HCT116 (cell line): ENCODE measurements around the gene MTHFS. TPM values are rescaled to one million over a fixed set of nuclear protein-coding genes. Genes with fewer than 3 reads are reported as not detected.

Source experiments
- ATAC-seq: fragments of 200-7000 bp; cut with Tn5 transposase; 2 replicates; pipeline ENCODE4 v1.9.1; 2020; ENCODE audit warnings: mild to moderate bottlenecking, moderate library complexity
- BruUV-seq: library from RNA; stranded (reverse); fragments of 400-500 nt; replicated peaks from 2 replicates; lab custom pipeline; 2021; lab: Mats Ljungman, UMichigan
- CTCF ChIA-PET: fragments of 300-600 bp; sonication (Branson Sonifier 250); formaldehyde crosslinking; loops from one replicate; lab custom pipeline; 2021; ENCODE audit warnings: antibody characterized with exemption; lab: Charles Lee
- POLR2A ChIA-PET: fragments of 300-600, 350-600 bp; sonication (Branson Sonifier 250); formaldehyde crosslinking; loops from one replicate; lab custom pipeline; 2021; ENCODE audit warnings: antibody characterized with exemption; lab: Charles Lee
- RAD21 ChIA-PET, 2 experiments: fragments of 300-600 bp; sonication (Branson Sonifier 250); formaldehyde crosslinking; loops; one replicate each; lab custom pipeline; 2023; ENCODE audit warnings: low total read pairs in 2 of 2; ENCODE audit not compliant: uncharacterized antibody in 2 of 2, unreplicated experiment in 2 of 2, low non-redundant PET in 1 of 2; lab: Charles Lee
- DNase-seq: peaks from one replicate; pipeline ENCODE4 v3.0.0-alpha.2; 2010; ENCODE audit warnings: low read depth, low spot score
- H2AFZ ChIP-seq: fragments of 200-600 bp; shearing (Covaris generic), sonication (generic); 2 replicates; pipeline ENCODE4 v1.6.1; 2017; ENCODE audit warnings: low read depth, mixed run types, mixed read lengths, antibody characterized with exemption, low read length; ENCODE audit not compliant: poor library complexity, severe bottlenecking
- H3K27ac ChIP-seq: 2 replicates; pipeline ENCODE4 v1.5.1; 2012; ENCODE audit warnings: low read depth, low read length
- H3K27me3 ChIP-seq: fragments of 200-600 bp; sonication (generic); 2 replicates; pipeline ENCODE4 v1.6.1; 2016; ENCODE audit warnings: mixed run types, low read length, mixed read lengths; ENCODE audit not compliant: insufficient read depth
- H3K36me3 ChIP-seq, 2 experiments: fragments of 200-500 bp in 1 of 2; fragments of 200-600 bp in 1 of 2; sonication (Bioruptor generic) in 1 of 2; sonication (generic) in 1 of 2; 2 replicates each; pipeline versions ENCODE4 v1.5.1 to v1.6.1; 2014 to 2016; ENCODE audit warnings: low read length in 2 of 2, inconsistent platforms in 1 of 2, mixed read lengths in 1 of 2, mixed run types in 1 of 2; ENCODE audit not compliant: insufficient read depth in 2 of 2, control insufficient read depth in 1 of 2
- H3K4me1 ChIP-seq, 2 experiments: fragments of 200-600 bp in 1 of 2; sonication (generic) in 1 of 2; 2 replicates each; pipeline versions ENCODE4 v1.5.1 to v1.6.1; 2012 to 2017; ENCODE audit warnings: low read length in 2 of 2, inconsistent platforms in 1 of 2, mild to moderate bottlenecking in 1 of 2, mixed read lengths in 1 of 2, mixed run types in 1 of 2, moderate library complexity in 1 of 2; ENCODE audit not compliant: insufficient read depth in 2 of 2, control insufficient read depth in 1 of 2
- H3K4me2 ChIP-seq: fragments of 200-600 bp; sonication (generic); 2 replicates; pipeline ENCODE4 v1.6.1; 2017; ENCODE audit warnings: mixed run types, low read length, mixed read lengths
- H3K4me3 ChIP-seq, 2 experiments: fragments of 200-600 bp in 1 of 2; sonication (generic) in 1 of 2; replicated peaks in 1 of 2; 2 replicates each; pipeline ENCODE4 v1.5.1; 2011 to 2016; ENCODE audit warnings: low read length in 2 of 2, control low read depth in 1 of 2, low read depth in 1 of 2, mild to moderate bottlenecking in 1 of 2, mixed read lengths in 1 of 2, mixed run types in 1 of 2
- H3K79me2 ChIP-seq: fragments of 200-600 bp; sonication (generic); 2 replicates; pipeline ENCODE4 v1.6.1; 2017; ENCODE audit warnings: mild to moderate bottlenecking, mixed run types, low read length, moderate library complexity, mixed read lengths; ENCODE audit not compliant: insufficient read depth
- H3K9ac ChIP-seq: fragments of 200-600 bp; sonication (generic); 2 replicates; pipeline ENCODE4 v1.6.1; 2016; ENCODE audit warnings: low read length, mixed read lengths
- H3K9me2 ChIP-seq: fragments of 200-600 bp; sonication (generic), shearing (Covaris generic); 2 replicates; pipeline ENCODE4 v1.6.1; 2017; ENCODE audit warnings: mixed run types, mild to moderate bottlenecking, moderate library complexity; ENCODE audit not compliant: insufficient read depth
- H3K9me3 ChIP-seq, 2 experiments: fragments of 200-500 bp in 1 of 2; fragments of 200-600 bp in 1 of 2; sonication (Bioruptor generic) in 1 of 2; sonication (generic) in 1 of 2; 2 replicates each; pipeline ENCODE4 v1.6.1; 2014 to 2017; ENCODE audit warnings: low read length in 2 of 2, mixed read lengths in 2 of 2, inconsistent platforms in 1 of 2, low read depth in 1 of 2, mild to moderate bottlenecking in 1 of 2, mixed run types in 1 of 2, moderate library complexity in 1 of 2; ENCODE audit not compliant: control insufficient read depth in 1 of 2, insufficient read depth in 1 of 2
- H4K20me1 ChIP-seq: fragments of 200-600 bp; sonication (generic), shearing (Covaris generic); 2 replicates; pipeline ENCODE4 v1.6.1; 2017; ENCODE audit warnings: mixed run types, mild to moderate bottlenecking, moderate library complexity; ENCODE audit not compliant: insufficient read depth
- CBX3 ChIP-seq: IDR thresholded peaks from 2 replicates; pipeline ENCODE4 v1.6.1; 2012; ENCODE audit warnings: low read depth
- CEBPB ChIP-seq: IDR thresholded peaks from 2 replicates; pipeline ENCODE4 v1.6.1; 2012; ENCODE audit warnings: low read depth
- EGR1 ChIP-seq: IDR thresholded peaks from 2 replicates; pipeline ENCODE4 v1.6.1; 2012; ENCODE audit warnings: low read depth
- ELF1 ChIP-seq: IDR thresholded peaks from 2 replicates; pipeline ENCODE4 v1.6.1; 2012; ENCODE audit warnings: low read depth, borderline replicate concordance
- EZH2 ChIP-seq: fragments of 200-600 bp; sonication (generic); IDR thresholded peaks from 2 replicates; pipeline ENCODE4 v1.6.1; 2017; ENCODE audit warnings: antibody characterized with exemption, mixed run types
- EZH2phosphoT487 ChIP-seq: fragments of 200-600 bp; IDR thresholded peaks from 2 replicates; pipeline ENCODE4 v1.6.1; 2018; ENCODE audit warnings: antibody characterized with exemption, borderline replicate concordance
- FOSL1 ChIP-seq: IDR thresholded peaks from 2 replicates; pipeline ENCODE4 v1.6.1; 2012; ENCODE audit warnings: low read depth
- JUND ChIP-seq: IDR thresholded peaks from 2 replicates; pipeline ENCODE4 v1.6.1; 2012
- POLR2A ChIP-seq: IDR thresholded peaks from 2 replicates; pipeline ENCODE4 v1.7.0; 2011; ENCODE audit warnings: borderline replicate concordance; ENCODE audit not compliant: insufficient read depth, insufficient read length; ENCODE audit errors: extremely low read depth
- RAD21 ChIP-seq: IDR thresholded peaks from 2 replicates; pipeline ENCODE4 v1.6.1; 2012; ENCODE audit warnings: low read depth, mild to moderate bottlenecking
- SP1 ChIP-seq: IDR thresholded peaks from 2 replicates; pipeline ENCODE4 v1.6.1; 2012; ENCODE audit warnings: low read depth
- SRF ChIP-seq: IDR thresholded peaks from 2 replicates; pipeline ENCODE4 v1.6.1; 2012; ENCODE audit warnings: low read depth
- TCF7L2 ChIP-seq: IDR thresholded peaks from 2 replicates; pipeline ENCODE4 v1.7.0; 2011; ENCODE audit warnings: borderline replicate concordance, inconsistent platforms; ENCODE audit not compliant: insufficient read depth, insufficient read length; ENCODE audit errors: extremely low read depth
- YY1 ChIP-seq: IDR thresholded peaks from 2 replicates; pipeline ENCODE4 v1.6.1; 2011; ENCODE audit warnings: low read length, low read depth, moderate library complexity, mild to moderate bottlenecking; ENCODE audit not compliant: insufficient replicate concordance; ENCODE audit errors: extremely low read depth
- ZFX ChIP-seq: fragments of 450-650 bp; IDR thresholded peaks from 2 replicates; pipeline ENCODE4 v1.6.1; 2017
- ZNF274 ChIP-seq: fragments of 200-500 bp; sonication (Bioruptor generic); IDR thresholded peaks from 2 replicates; pipeline ENCODE4 v1.6.1; 2014; ENCODE audit warnings: mild to moderate bottlenecking, low read depth, low read length, inconsistent platforms
- intact Hi-C: fragments of 100-400 bp; cut with micrococcal nuclease; formaldehyde crosslinking; loops from 2 replicates; pipeline ENCODE4 v1.10.0; 2022
- total RNA-seq: library from RNA; stranded (reverse); gene quantifications from one replicate; pipeline ENCODE4 v1.2.1, GENCODE V29; 2021; ENCODE audit not compliant: unreplicated experiment
- TF ChIP-seq, protein P1 (sequence below): IDR thresholded peaks from 2 replicates; pipeline ENCODE4 v1.6.1; 2012
- TF ChIP-seq, protein P2 (sequence below), 3 experiments: fragments of 200-600 bp in 1 of 3; sonication (generic) in 1 of 3; IDR thresholded peaks in 2 of 3; conservative IDR thresholded peaks in 1 of 3; 2 replicates each; pipeline ENCODE4 v1.5.1; 2012 to 2017; ENCODE audit warnings: low read depth in 2 of 3, low read length in 2 of 3, antibody characterized with exemption in 1 of 3, borderline replicate concordance in 1 of 3, control low read depth in 1 of 3, mild to moderate bottlenecking in 1 of 3, mixed read lengths in 1 of 3, mixed run types in 1 of 3, moderate library complexity in 1 of 3; ENCODE audit not compliant: insufficient read depth in 1 of 3
- TF ChIP-seq, protein P3 (sequence below): IDR thresholded peaks from 2 replicates; pipeline ENCODE4 v1.6.1; 2012
- TF ChIP-seq, protein P4 (sequence below): IDR thresholded peaks from 2 replicates; pipeline ENCODE4 v1.6.1; 2011; ENCODE audit warnings: mild to moderate bottlenecking, low read length, moderate library complexity; ENCODE audit not compliant: insufficient replicate concordance; ENCODE audit errors: extremely low read depth

Gene MTHFS
- total RNA-seq, 1 experiment from 2014 or later, result 30.5 TPM

DNA sequence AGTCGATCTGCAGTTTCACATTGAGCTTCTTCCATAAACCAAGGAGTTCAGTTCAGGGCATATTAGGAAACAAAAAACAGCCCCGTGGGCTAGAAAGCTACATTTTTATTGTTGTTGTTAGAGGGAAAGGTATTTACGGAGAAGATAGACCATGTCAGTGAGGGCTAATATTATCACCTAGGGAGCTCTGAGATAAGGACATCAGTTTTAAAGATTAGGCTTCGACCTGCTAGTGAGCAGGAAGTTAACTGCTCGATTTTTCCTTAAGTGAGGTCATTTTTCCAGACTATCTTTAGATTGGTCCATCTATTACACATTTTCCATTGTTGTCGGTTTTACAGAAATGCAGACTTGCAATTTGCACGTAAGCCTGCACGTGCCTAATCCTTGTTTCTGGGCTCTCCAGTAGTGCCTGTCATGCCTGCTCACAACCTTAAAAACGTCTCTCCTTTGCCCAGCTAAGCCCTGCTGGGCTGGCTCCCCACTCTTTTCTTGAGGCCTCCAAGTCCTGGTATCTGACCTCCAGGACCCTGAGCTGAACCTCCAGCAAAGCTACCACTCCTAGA lies 72.6 kb downstream of the MTHFS start:
- intact Hi-C loops, result no loop called here
- Histone ChIP-seq H3K4me3 (no peak overlapping the region), H3K36me3 (no peaks in the 10 kb centered on the region), H4K20me1 (no peaks in the 10 kb centered on the region), H3K4me1 (no peaks in the 10 kb centered on the region), H3K4me2 (no peak overlapping the region), H3K9me2 (no peaks in the 10 kb centered on the region), H3K79me2 (no peaks in the 10 kb centered on the region), H3K27me3 (no peaks in the 10 kb centered on the region), H2AFZ (no peak overlapping the region), H3K27ac (no peak overlapping the region), H3K9me3 (no peaks in the 10 kb centered on the region), H3K9ac (no peak overlapping the region)
- TF ChIP-seq TCF7L2 (no peak), FOSL1 (no peak), EZH2phosphoT487 (no peak), SRF (no peak), EZH2 (no peak), CBX3 (no peak), ELF1 (no peak), RAD21 (no peak), CEBPB (no peak), JUND (no peak), ZFX (no peak), ZNF274 (no peak), POLR2A (no peak), EGR1 (no peak), YY1 (no peak), SP1 (no peak)
- TF ChIP-seq, protein P1, sequence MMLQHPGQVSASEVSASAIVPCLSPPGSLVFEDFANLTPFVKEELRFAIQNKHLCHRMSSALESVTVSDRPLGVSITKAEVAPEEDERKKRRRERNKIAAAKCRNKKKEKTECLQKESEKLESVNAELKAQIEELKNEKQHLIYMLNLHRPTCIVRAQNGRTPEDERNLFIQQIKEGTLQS, result no peak
- TF ChIP-seq, protein P2, sequence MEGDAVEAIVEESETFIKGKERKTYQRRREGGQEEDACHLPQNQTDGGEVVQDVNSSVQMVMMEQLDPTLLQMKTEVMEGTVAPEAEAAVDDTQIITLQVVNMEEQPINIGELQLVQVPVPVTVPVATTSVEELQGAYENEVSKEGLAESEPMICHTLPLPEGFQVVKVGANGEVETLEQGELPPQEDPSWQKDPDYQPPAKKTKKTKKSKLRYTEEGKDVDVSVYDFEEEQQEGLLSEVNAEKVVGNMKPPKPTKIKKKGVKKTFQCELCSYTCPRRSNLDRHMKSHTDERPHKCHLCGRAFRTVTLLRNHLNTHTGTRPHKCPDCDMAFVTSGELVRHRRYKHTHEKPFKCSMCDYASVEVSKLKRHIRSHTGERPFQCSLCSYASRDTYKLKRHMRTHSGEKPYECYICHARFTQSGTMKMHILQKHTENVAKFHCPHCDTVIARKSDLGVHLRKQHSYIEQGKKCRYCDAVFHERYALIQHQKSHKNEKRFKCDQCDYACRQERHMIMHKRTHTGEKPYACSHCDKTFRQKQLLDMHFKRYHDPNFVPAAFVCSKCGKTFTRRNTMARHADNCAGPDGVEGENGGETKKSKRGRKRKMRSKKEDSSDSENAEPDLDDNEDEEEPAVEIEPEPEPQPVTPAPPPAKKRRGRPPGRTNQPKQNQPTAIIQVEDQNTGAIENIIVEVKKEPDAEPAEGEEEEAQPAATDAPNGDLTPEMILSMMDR (IDR thresholded peaks at IDR 0.05 in 2 of 3, conservative IDR thresholded peaks at IDR 0.05 in 1 of 3; ENCODE audit: borderline replicate concordance in 1 of 3, insufficient read depth in 1 of 3, low read depth in 2 of 3, low read length in 2 of 3), result no peak
- TF ChIP-seq, protein P3, sequence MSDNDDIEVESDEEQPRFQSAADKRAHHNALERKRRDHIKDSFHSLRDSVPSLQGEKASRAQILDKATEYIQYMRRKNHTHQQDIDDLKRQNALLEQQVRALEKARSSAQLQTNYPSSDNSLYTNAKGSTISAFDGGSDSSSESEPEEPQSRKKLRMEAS, result no peak
- TF ChIP-seq, protein P4, sequence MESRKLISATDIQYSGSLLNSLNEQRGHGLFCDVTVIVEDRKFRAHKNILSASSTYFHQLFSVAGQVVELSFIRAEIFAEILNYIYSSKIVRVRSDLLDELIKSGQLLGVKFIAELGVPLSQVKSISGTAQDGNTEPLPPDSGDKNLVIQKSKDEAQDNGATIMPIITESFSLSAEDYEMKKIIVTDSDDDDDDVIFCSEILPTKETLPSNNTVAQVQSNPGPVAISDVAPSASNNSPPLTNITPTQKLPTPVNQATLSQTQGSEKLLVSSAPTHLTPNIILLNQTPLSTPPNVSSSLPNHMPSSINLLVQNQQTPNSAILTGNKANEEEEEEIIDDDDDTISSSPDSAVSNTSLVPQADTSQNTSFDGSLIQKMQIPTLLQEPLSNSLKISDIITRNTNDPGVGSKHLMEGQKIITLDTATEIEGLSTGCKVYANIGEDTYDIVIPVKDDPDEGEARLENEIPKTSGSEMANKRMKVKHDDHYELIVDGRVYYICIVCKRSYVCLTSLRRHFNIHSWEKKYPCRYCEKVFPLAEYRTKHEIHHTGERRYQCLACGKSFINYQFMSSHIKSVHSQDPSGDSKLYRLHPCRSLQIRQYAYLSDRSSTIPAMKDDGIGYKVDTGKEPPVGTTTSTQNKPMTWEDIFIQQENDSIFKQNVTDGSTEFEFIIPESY, result no peak
- ATAC-seq (no peak), DNase-seq (no peak)
- ChIA-PET POLR2A (no interaction called here), RAD21 (no interaction called here), CTCF (no interaction called here)
- BruUV-seq, result no TSS peak
